CD4-positive, alpha-beta T cell treated with Interleukin-4 for 4 hours (primary cell): Measurements from ENCODE around the gene DUSP11.

Experiments
- DNase-seq: peaks from one replicate; pipeline ENCODE4 v3.0.0-alpha.2; 2020

The DUSP11 gene

DNA sequence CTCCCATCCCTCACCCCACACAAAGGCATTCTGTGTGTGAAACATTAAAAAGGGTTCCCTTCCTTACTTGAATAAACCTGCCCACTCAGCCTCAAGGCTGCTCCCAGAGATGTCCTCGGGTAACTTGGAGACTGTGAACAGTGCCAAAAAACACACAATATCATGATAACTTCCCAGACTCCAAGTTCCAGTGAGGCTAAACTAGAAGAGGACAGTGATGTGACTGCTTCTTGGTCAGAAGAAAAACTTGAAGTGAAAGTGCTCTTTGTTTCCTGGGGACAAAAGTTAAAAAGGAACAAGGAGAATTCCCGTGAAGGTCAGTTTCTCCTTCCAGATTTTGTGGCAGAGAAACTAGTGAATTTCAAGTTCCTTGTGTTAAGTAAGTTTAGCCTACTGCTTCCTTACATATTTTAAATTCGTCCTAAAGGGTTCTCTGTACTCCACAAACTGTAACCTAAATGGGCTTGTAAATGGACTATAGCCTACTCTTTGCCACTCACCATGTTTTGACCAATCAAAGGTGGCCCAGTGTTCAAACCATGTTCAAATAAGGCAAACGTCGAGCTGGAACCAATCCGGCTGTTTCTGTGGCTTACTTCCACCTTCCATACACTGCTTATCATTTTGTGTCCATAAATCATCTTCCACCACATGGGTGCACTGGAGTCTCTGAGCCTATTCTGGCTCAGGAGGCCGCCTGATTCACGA, 63.2 kb downstream of the DUSP11 start:
- no peak for DNase-seq

DNA sequence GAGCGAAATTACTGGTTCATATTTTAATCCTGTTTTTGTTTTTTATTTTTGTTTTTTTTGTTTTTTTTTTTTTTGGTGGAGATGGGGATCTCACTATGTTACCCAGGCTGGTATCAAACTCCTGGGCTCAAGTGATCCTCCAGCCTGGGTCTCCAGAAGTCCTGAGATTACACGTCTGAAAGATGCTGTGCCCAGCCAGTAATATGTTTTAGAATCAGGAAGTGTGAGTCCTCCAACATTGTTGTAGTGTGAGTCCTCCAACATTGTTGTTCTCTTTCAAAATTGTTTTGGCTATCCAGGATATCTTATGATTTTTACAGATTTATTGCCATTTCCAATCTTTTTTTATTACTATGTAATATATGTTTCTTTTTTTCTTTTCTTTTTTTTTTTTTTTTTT, 65.8 kb downstream of the DUSP11 start:
- no peak for DNase-seq
